ENCODE measurements around the gene SPG11. TPM values are rescaled to one million over a fixed set of nuclear protein-coding genes. Genes with fewer than 3 reads are reported as not detected.

Gene SPG11
- total and polyA plus RNA-seq, 2 of the 13 experiments (the other 11 are each of a cell fraction or from before 2014, with no cell fraction given): 31.5 to 40.7 TPM

DNA sequence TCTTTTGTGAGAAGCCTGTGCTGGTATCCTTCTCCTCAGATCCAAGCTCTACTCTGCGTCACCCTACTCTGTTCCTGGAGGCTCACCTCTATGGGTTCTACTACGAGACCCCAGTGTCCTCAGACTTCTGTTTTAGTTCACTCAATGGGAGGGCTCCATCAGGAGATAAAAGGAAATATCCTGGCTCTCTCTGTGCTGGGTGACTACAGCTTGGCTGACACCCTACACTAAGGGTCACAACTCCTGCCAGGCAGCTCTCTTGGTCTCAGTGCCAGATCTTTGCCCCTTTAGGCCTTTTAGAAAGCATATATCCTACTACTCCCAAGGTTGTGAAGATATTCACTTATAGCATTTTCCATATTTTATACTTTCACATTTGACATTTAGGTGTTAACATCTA is 46.5 kb downstream of the SPG11 start (continued):
- no peak for TF ChIP-seq ZNF563 (CRISPR knock-in tag; IDR thresholded peaks at IDR 0.05)
- TF ChIP-seq, protein P1, sequence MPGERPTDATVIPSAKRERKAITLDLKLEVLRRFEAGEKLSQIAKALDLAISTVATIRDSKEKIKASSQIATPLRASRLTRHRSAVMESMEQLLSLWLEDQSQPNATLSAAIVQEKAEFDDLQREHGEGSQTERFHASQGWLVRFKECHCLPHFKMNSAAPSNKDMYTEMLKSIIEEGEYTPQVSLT (CRISPR knock-in tag; IDR thresholded peaks at IDR 0.05; ENCODE audit: borderline replicate concordance, low read depth): no peak

DNA sequence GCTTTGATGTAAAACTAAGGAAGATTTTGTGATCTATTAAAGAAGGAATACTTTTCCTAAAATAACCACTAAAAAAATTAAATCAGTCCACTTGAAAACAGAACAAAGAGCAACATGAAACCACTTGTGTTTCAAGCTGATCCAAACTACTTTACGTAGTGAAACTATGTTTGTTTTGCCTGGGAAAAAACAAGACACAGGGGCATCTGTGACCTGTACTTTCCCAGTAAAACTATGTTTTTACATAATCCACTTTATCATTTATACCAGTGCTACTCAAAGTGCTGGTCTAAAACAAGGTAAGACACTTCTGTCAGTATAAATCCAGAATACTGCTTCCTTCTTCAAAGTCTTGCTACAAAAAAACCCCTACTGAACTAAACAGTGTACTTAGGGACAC is 56.7 kb downstream of the SPG11 start:
- in situ Hi-C loops (cut with HindIII; ENCODE audit: extremely low pct_ligation_motif_present, low pct_unique_long_range_greater_than_20kb): no loop called here

More for the DNA sequence above, 56.7 kb downstream of the SPG11 start:
- intact Hi-C loops (cut with micrococcal nuclease; ENCODE audit: unreplicated experiment): no loop called here
- Histone ChIP-seq H3K4me1 (ENCODE audit: insufficient read depth, low read length) (no peaks in the 10 kb centered on the region), H3K27ac (ENCODE audit: extremely low read length, insufficient read depth, low read length) (no peak overlapping the region), H3K4me3 (replicated peaks in 1 of 3; ENCODE audit: insufficient read depth in 1 of 3, low read depth in 2 of 3, low read length in 3 of 3) (no peak overlapping the region), H3K79me2 (ENCODE audit: insufficient read depth, low read length) (no peaks in the 10 kb centered on the region), H4K20me1 (ENCODE audit: insufficient read depth, low read length) (no peaks in the 10 kb centered on the region), H3K4me2 (ENCODE audit: low read depth, low read length) (no peak overlapping the region), H2AFZ (ENCODE audit: low read length) (no peak overlapping the region), H3K36me3 (replicated peaks in 1 of 2; ENCODE audit: control insufficient read depth in 1 of 2, insufficient read depth in 2 of 2, low read length in 2 of 2) (peaks cover 3 to 44% of the 10 kb centered on the region in 2 experiments), H3K9ac (ENCODE audit: insufficient read depth, low read depth, low read length) (no peak overlapping the region), H3K27me3 (ENCODE audit: control insufficient read depth in 1 of 2, insufficient read depth in 2 of 2, low read length in 2 of 2) (no peaks in the 10 kb centered on the region), H3K9me3 (ENCODE audit: low read length) (no peaks in the 10 kb centered on the region)
- BruUV-seq (replicated peaks): no TSS peak
- no peak for DNase-seq (ENCODE audit: low spot score)
- ATAC-seq: no peak
- POLR2A ChIA-PET: no interaction called here
- TF ChIP-seq MEIS2 (CRISPR knock-in tag; IDR thresholded peaks at IDR 0.05) (no peak), PLRG1 (conservative IDR thresholded peaks at IDR 0.05) (no peak), ZBTB21 (CRISPR knock-in tag; IDR thresholded peaks at IDR 0.05) (no peak), KDM5A (IDR thresholded peaks at IDR 0.05; ENCODE audit: borderline replicate concordance, low read length) (no peak), MED13 (CRISPR knock-in tag; IDR thresholded peaks at IDR 0.05) (no peak), NCOA2 (CRISPR knock-in tag; IDR thresholded peaks at IDR 0.05) (no peak), CENPX (CRISPR knock-in tag; IDR thresholded peaks at IDR 0.05) (no peak), ZNF569 (CRISPR knock-in tag; IDR thresholded peaks at IDR 0.05; ENCODE audit: borderline replicate concordance) (no peak), CHD2 (IDR thresholded peaks at IDR 0.05; ENCODE audit: low read depth, low read length) (no peak)
- TF ChIP-seq, protein P2, sequence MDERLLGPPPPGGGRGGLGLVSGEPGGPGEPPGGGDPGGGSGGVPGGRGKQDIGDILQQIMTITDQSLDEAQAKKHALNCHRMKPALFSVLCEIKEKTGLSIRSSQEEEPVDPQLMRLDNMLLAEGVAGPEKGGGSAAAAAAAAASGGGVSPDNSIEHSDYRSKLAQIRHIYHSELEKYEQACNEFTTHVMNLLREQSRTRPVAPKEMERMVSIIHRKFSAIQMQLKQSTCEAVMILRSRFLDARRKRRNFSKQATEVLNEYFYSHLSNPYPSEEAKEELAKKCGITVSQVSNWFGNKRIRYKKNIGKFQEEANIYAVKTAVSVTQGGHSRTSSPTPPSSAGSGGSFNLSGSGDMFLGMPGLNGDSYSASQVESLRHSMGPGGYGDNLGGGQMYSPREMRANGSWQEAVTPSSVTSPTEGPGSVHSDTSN (CRISPR knock-in tag; IDR thresholded peaks at IDR 0.05): no peak
- TF ChIP-seq, protein P3, sequence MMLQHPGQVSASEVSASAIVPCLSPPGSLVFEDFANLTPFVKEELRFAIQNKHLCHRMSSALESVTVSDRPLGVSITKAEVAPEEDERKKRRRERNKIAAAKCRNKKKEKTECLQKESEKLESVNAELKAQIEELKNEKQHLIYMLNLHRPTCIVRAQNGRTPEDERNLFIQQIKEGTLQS (CRISPR knock-in tag; IDR thresholded peaks at IDR 0.05): no peak
- TF ChIP-seq, protein P4, sequence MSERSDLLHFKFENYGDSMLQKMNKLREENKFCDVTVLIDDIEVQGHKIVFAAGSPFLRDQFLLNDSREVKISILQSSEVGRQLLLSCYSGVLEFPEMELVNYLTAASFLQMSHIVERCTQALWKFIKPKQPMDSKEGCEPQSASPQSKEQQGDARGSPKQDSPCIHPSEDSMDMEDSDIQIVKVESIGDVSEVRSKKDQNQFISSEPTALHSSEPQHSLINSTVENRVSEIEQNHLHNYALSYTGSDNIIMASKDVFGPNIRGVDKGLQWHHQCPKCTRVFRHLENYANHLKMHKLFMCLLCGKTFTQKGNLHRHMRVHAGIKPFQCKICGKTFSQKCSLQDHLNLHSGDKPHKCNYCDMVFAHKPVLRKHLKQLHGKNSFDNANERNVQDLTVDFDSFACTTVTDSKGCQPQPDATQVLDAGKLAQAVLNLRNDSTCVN (CRISPR knock-in tag; IDR thresholded peaks at IDR 0.05; ENCODE audit: borderline replicate concordance): no peak
- CTCF ChIA-PET (ENCODE audit: low intra/inter-chr PET ratio, low total read pairs): no interaction called here
- 96% methylated on average over 1 of the region's 1 CpG for WGBS (ENCODE audit: low lambda C conversion rate)
- no peak for FAIRE-seq
